ENCODE data around the gene ACAA1.
"Not testable (repeated sequence)": the region's sequence is repeated elsewhere in the genome, so short reads cannot be mapped to it uniquely, and the experiment has no call there.

GRCh38 chr3:38083254-38083653 is 53.7 kb downstream of the ACAA1 start:
- TF ChIP-seq CTCF (conservative IDR thresholded peaks at IDR 0.05; ENCODE audit: low read depth, low read length); EZH2 (IDR thresholded peaks at IDR 0.05; ENCODE audit: low read length, unreplicated experiment); EZH2phosphoT487 (IDR thresholded peaks at IDR 0.05; ENCODE audit: borderline replicate concordance, low read length): not testable (repeated sequence)

All from PC-3 (cell line).